Activated T-cell treated with anti-CD3 and anti-CD28 coated beads, Interleukin-2, amount 50 U/mL, for 4 hours (primary cell): Measurements from ENCODE around the gene ZNG1A. TPM values are rescaled to one million over a fixed set of nuclear protein-coding genes. Genes with fewer than 3 reads are reported as not detected.

ENCODE experiments used
- total RNA-seq, 3 donors: library from RNA; stranded (reverse); gene quantifications; one replicate each; pipeline ENCODE4 v1.2.1, GENCODE V29; 2021

The ZNG1A gene
- total RNA-seq, 3 donors from 2014 or later = 44.5 to 60.1 (median 45.0) TPM

Other genes with a start within 250 kb of the ZNG1A start
- gene WASHC1, start 149.6 kb downstream of the ZNG1A start, total RNA-seq = 10 to 100 TPM; 15.8 to 18.3 (median 18.1) TPM
- under 1 TPM in 2 of 3 donors, not detected in 1; 0.10 to 0.16 TPM for gene FOXD4, start 60.6 kb downstream of the ZNG1A start, total RNA-seq
- 10 to 100 TPM; 80.6 to 83.4 (median 80.8) TPM for gene DOCK8, start 35.8 kb upstream of the ZNG1A start, total RNA-seq